ENCODE results near the gene NACC2.

NACC2 gene

DNA sequence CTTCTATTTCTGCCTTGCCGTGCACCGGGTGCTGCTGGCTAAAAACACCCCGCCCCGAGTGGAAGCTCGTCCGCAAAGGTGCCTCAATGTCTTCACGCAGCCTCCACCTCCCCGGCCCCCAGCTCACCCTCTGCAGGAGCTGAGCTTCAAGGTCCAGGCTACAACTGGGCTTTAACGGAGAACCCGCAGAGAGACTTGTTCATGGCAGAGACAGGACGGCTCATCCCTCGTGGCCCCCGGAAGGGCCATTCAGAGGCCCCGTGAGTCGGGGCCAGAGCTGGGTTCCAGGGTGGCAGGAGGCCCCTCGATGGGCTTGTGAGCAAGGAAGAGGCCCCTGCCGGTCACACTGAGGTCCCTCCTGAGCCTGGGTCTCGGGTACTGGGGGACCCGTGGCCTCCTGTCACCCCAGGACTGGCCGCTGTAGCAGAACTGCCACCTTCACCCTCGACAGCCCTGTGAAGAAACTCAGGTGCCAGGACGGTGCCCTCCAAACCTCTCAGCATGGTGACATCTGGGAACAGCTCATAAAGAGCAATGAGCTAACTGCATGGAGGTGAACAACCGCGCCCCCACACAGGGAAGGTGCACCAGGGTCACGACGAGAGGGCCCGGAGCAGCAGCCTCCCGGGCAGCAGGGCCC lies 75.9 kb downstream of the NACC2 start:
- Histone ChIP-seq H3K27ac (ENCODE audit: low read length) (no peak overlapping the region), H4K20me1 (ENCODE audit: insufficient read depth, low read length) (no peaks in the 10 kb centered on the region), H3K9me3 (replicated peaks; ENCODE audit: insufficient read depth, low read length) (no peaks in the 10 kb centered on the region), H3K9ac (ENCODE audit: low read length) (no peak overlapping the region), H3K4me2 (ENCODE audit: low read depth, low read length) (no peak overlapping the region), H2AFZ (ENCODE audit: low read length) (no peak overlapping the region), H3K9me2 (replicated peaks; ENCODE audit: insufficient read depth, low read length) (no peaks in the 10 kb centered on the region), H3K4me3 (ENCODE audit: low read length) (no peak overlapping the region), H3K27me3 (replicated peaks; ENCODE audit: insufficient read depth, low read length) (peaks cover 96% of the 10 kb centered on the region), H3F3A (ENCODE audit: insufficient read depth, low read length) (no peaks in the 10 kb centered on the region), H3K36me3 (replicated peaks; ENCODE audit: insufficient read depth, low read length) (no peaks in the 10 kb centered on the region), H3K4me1 (ENCODE audit: low read length) (no peaks in the 10 kb centered on the region), H3K79me2 (ENCODE audit: low read length) (no peaks in the 10 kb centered on the region)
- DNase-seq = no peak
- no peak for TF ChIP-seq EZH2phosphoT487 (IDR thresholded peaks at IDR 0.05; ENCODE audit: low read length)
- TF ChIP-seq CTCF (IDR thresholded peaks at IDR 0.05; ENCODE audit: low read length) = no peak
- no peak for TF ChIP-seq EZH2 (optimal IDR thresholded peaks at IDR 0.05; ENCODE audit: low read depth, low read length)

DNA sequence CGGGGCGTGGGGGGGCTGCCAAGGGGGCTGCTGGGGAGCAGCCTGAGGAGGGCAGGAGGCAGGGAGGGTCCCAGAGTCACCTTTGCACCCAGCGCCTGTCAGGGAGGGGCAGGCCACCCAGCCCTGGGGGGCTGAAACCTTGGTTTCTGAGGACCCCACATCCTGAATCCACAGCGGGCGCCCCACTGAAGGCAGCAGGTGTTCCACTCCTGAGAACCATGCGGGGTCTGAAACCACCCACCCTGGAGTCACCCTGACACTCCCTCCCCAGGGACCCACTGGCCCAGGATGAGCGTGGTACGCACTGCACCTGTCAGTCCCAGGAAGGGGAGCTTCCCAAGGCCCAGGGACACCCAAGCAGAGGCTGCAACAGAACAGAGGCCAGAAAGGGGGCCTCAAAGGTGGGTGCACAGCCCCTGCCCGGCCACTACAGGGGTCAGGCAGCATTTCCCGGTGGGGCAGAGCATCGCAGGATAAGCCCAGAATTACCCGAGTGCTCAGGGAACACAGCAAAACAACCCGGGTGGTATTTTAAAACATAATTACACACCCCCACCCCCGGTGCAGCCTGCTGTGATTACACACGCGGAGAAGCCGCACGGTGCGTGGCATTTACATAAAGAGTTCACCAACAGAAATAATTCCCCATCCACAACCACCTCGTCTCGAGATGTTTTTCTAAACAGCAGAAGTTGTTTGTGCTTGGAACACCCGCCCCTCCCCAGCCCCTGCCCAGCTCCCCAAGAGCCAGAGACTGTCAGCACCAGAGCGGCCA lies 76.6 kb downstream of the NACC2 start:
- Histone ChIP-seq H4K20me1 (ENCODE audit: insufficient read depth, low read length) (no peaks in the 10 kb centered on the region), H3K79me2 (ENCODE audit: low read length) (no peaks in the 10 kb centered on the region), H3K9ac (ENCODE audit: low read length) (no peak overlapping the region), H3K4me2 (ENCODE audit: low read depth, low read length) (no peak overlapping the region), H3K27ac (ENCODE audit: low read length) (no peak overlapping the region), H3F3A (ENCODE audit: insufficient read depth, low read length) (no peaks in the 10 kb centered on the region), H3K9me2 (replicated peaks; ENCODE audit: insufficient read depth, low read length) (no peaks in the 10 kb centered on the region), H2AFZ (ENCODE audit: low read length) (no peak overlapping the region), H3K27me3 (replicated peaks; ENCODE audit: insufficient read depth, low read length) (peaks cover 91% of the 10 kb centered on the region), H3K4me3 (ENCODE audit: low read length) (no peak overlapping the region), H3K9me3 (replicated peaks; ENCODE audit: insufficient read depth, low read length) (no peaks in the 10 kb centered on the region), H3K36me3 (replicated peaks; ENCODE audit: insufficient read depth, low read length) (no peaks in the 10 kb centered on the region), H3K4me1 (ENCODE audit: low read length) (no peaks in the 10 kb centered on the region)
- no peak for TF ChIP-seq EZH2phosphoT487 (IDR thresholded peaks at IDR 0.05; ENCODE audit: low read length)
- TF ChIP-seq CTCF (IDR thresholded peaks at IDR 0.05; ENCODE audit: low read length) = no peak
- no peak for DNase-seq

DNA sequence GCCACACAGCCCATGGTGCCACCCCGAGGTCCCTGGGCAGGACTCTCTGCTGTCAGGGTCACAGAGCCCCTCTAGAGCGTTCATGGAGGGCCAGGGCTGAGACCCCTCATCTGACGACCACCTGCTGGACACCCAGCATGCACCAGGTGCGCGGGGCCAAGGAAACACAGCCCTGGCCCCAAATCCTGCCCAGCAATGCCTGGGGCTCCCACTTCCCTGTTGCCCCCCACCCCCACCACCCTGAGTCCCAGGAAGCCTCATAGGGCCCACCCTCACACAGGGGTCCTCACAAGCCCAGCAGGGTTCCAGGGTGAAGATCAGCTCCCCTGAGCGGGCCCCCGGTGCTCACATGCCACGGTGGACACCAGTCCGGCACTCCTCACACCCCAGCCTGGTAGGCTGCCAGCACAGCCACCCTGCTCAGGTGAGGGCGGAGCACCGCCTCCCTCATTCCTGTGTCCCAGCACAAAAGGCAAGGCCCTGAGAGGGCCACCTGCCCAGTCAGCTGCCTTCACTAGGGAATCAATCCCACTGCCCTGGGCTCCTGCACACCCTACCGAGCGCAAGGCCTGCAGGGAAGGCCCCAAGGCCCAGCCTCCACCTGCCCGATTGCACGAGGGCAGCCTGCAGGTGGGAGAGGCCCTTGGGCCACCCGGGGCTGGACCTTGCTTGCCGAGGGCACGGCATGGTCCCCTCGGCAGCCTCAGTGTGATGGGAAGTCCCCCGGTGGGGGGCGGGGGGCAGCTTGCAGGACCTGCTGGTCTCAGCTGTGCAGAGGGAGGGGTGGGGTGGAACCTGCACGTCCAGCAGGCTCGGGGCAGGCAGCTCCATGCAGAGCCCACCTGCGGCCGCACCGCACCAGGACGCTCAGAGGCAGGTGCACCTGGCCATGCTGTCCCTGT lies 77.5 kb downstream of the NACC2 start:
- peaks cover 94% of the 10 kb centered on the region for H3K27me3 ChIP-seq (replicated peaks; ENCODE audit: insufficient read depth, low read length)
- no peak for DNase-seq
- no peaks in the 10 kb centered on the region for H3K4me1 ChIP-seq (ENCODE audit: low read length)
- H3K79me2 ChIP-seq (ENCODE audit: low read length) = no peaks in the 10 kb centered on the region
- H3K4me3 ChIP-seq (ENCODE audit: low read length) = no peak overlapping the region
- H3F3A ChIP-seq (ENCODE audit: insufficient read depth, low read length) = no peaks in the 10 kb centered on the region
- no peaks in the 10 kb centered on the region for H3K9me3 ChIP-seq (replicated peaks; ENCODE audit: insufficient read depth, low read length)
- H2AFZ ChIP-seq (ENCODE audit: low read length) = no peak overlapping the region
- H3K4me2 ChIP-seq (ENCODE audit: low read depth, low read length) = no peak overlapping the region
- H3K27ac ChIP-seq (ENCODE audit: low read length) = no peak overlapping the region
- no peak overlapping the region for H3K9ac ChIP-seq (ENCODE audit: low read length)
- no peaks in the 10 kb centered on the region for H4K20me1 ChIP-seq (ENCODE audit: insufficient read depth, low read length)
- no peaks in the 10 kb centered on the region for H3K9me2 ChIP-seq (replicated peaks; ENCODE audit: insufficient read depth, low read length)
- TF ChIP-seq EZH2 (optimal IDR thresholded peaks at IDR 0.05; ENCODE audit: low read depth, low read length) (no peak), EZH2phosphoT487 (IDR thresholded peaks at IDR 0.05; ENCODE audit: low read length) (no peak), CTCF (IDR thresholded peaks at IDR 0.05; ENCODE audit: low read length) (no peak)
- H3K36me3 ChIP-seq (replicated peaks; ENCODE audit: insufficient read depth, low read length) = no peaks in the 10 kb centered on the region

Measured in MM.1S (cell line).